IMR-90 (cell line): Measurements from ENCODE around the gene NAGS. TPM values are rescaled to one million over a fixed set of nuclear protein-coding genes. Genes with fewer than 3 reads are reported as not detected.
A peak's percentile ranks its signal among the peaks of the same experiment; 100 is the strongest.

Source experiments
- ATAC-seq: fragments of 200-7000 bp; cut with Tn5 transposase; 2 replicates; pipeline ENCODE4 v1.9.1; 2020; ENCODE audit warnings: low read depth, mild to moderate bottlenecking, moderate library complexity
- BruUV-seq: library from RNA; stranded (reverse); fragments of 400-500 nt; replicated peaks from 2 replicates; lab custom pipeline; 2021; lab: Mats Ljungman, UMichigan
- CTCF ChIA-PET: fragments of 300-600 bp; formaldehyde crosslinking; extraction: SDS; loops from one replicate; lab custom pipeline; 2021; ENCODE audit warnings: antibody characterized with exemption; lab: Yijun Ruan, JAX
- POLR2A ChIA-PET: fragments of 300-600 bp; sonication (Branson Sonifier 250); formaldehyde crosslinking; loops from one replicate; lab custom pipeline; 2022; ENCODE audit warnings: antibody characterized with exemption; ENCODE audit not compliant: unreplicated experiment; lab: Charles Lee
- DNase-seq: peaks from one replicate; pipeline ENCODE4 v3.0.0; 2013
- H2AFZ ChIP-seq: replicated peaks from 2 replicates; pipeline ENCODE3; 2013; ENCODE audit warnings: low read length, mild to moderate bottlenecking; ENCODE audit not compliant: poor library complexity
- H2AK5ac ChIP-seq: 2 replicates; pipeline ENCODE4 v1.6.1; 2013; ENCODE audit warnings: low read depth, low read length, inconsistent platforms
- H2AK9ac ChIP-seq: replicated peaks from 2 replicates; pipeline ENCODE3; 2013; ENCODE audit warnings: mild to moderate bottlenecking, low read depth, low read length, moderate library complexity; ENCODE audit not compliant: poor library complexity
- H2BK120ac ChIP-seq: 2 replicates; pipeline ENCODE4 v1.6.1; 2013; ENCODE audit warnings: low read depth, low read length, inconsistent platforms
- H2BK15ac ChIP-seq: 3 replicates; pipeline ENCODE4 v1.6.1; 2013; ENCODE audit warnings: low read depth, low read length, inconsistent platforms
- H2BK20ac ChIP-seq: 2 replicates; pipeline ENCODE4 v1.6.1; 2013; ENCODE audit warnings: low read depth, mild to moderate bottlenecking, inconsistent platforms, low read length, moderate library complexity
- H2BK5ac ChIP-seq: 2 replicates; pipeline ENCODE4 v1.6.1; 2013; ENCODE audit warnings: mild to moderate bottlenecking, low read depth, low read length, inconsistent platforms; ENCODE audit not compliant: poor library complexity, severe bottlenecking
- H3K14ac ChIP-seq: replicated peaks from 2 replicates; pipeline ENCODE4 v1.6.1; 2013; ENCODE audit warnings: low read depth, low read length, inconsistent platforms
- H3K18ac ChIP-seq: 2 replicates; pipeline ENCODE4 v1.6.1; 2013; ENCODE audit warnings: low read depth, low read length, control low read depth
- H3K23ac ChIP-seq: 2 replicates; pipeline ENCODE4 v1.6.1; 2013; ENCODE audit warnings: low read depth, low read length, inconsistent platforms
- H3K27ac ChIP-seq: 2 replicates; pipeline ENCODE4 v1.5.1; 2013; ENCODE audit warnings: mild to moderate bottlenecking, control low read depth, low read length; ENCODE audit not compliant: insufficient read depth
- H3K27me3 ChIP-seq: 2 replicates; pipeline ENCODE4 v1.6.1; 2013; ENCODE audit warnings: low read length; ENCODE audit not compliant: control insufficient read depth, insufficient read depth
- H3K36me3 ChIP-seq: 2 replicates; pipeline ENCODE4 v1.6.1; 2013; ENCODE audit warnings: low read length, mixed read lengths; ENCODE audit not compliant: control insufficient read depth, insufficient read depth
- H3K4ac ChIP-seq: 2 replicates; pipeline ENCODE4 v1.6.1; 2013; ENCODE audit warnings: low read depth, low read length, inconsistent platforms
- H3K4me1 ChIP-seq: 2 replicates; pipeline ENCODE4 v1.6.1; 2013; ENCODE audit warnings: low read length, mixed read lengths; ENCODE audit not compliant: control insufficient read depth, insufficient read depth
- H3K4me2 ChIP-seq: 2 replicates; pipeline ENCODE4 v1.6.1; 2013; ENCODE audit warnings: low read depth, mild to moderate bottlenecking, control low read depth, low read length, moderate library complexity
- H3K4me3 ChIP-seq: 2 replicates; pipeline ENCODE4 v1.5.1; 2013; ENCODE audit warnings: low read depth, mild to moderate bottlenecking, control low read depth, low read length, moderate library complexity; ENCODE audit not compliant: insufficient read depth
- H3K56ac ChIP-seq: 2 replicates; pipeline ENCODE4 v1.6.1; 2013; ENCODE audit warnings: low read length, inconsistent platforms; ENCODE audit not compliant: insufficient read depth; ENCODE audit errors: extremely low read depth
- H3K79me1 ChIP-seq, 2 experiments: 2 replicates each; pipeline ENCODE4 v1.6.1; 2013; ENCODE audit warnings: low read length in 2 of 2, inconsistent platforms in 1 of 2, low read depth in 1 of 2
- H3K9ac ChIP-seq: 2 replicates; pipeline ENCODE4 v1.6.1; 2013; ENCODE audit warnings: low read depth, low read length, control low read depth
- H3K9me1 ChIP-seq: 2 replicates; pipeline ENCODE4 v1.6.1; 2013; ENCODE audit warnings: low read length, inconsistent platforms; ENCODE audit not compliant: insufficient read depth
- H3K9me3 ChIP-seq: 2 replicates; pipeline ENCODE4 v1.6.1; 2013; ENCODE audit warnings: low read length; ENCODE audit not compliant: control insufficient read depth, insufficient read depth
- H4K20me1 ChIP-seq: 2 replicates; pipeline ENCODE4 v1.6.1; 2013; ENCODE audit warnings: low read length, inconsistent platforms; ENCODE audit not compliant: insufficient read depth
- H4K5ac ChIP-seq: 2 replicates; pipeline ENCODE4 v1.6.1; 2013; ENCODE audit warnings: mild to moderate bottlenecking, low read depth, low read length, control low read depth
- H4K8ac ChIP-seq, 2 experiments: 2 replicates each; pipeline ENCODE4 v1.6.1; 2013; ENCODE audit warnings: low read depth in 2 of 2, low read length in 2 of 2, control low read depth in 1 of 2, inconsistent platforms in 1 of 2
- H4K91ac ChIP-seq: 2 replicates; pipeline ENCODE4 v1.6.1; 2013; ENCODE audit warnings: low read depth, low read length, inconsistent platforms; ENCODE audit not compliant: insufficient read depth
- CHD1 ChIP-seq: IDR thresholded peaks from 2 replicates; pipeline ENCODE4 v1.6.1; 2012; ENCODE audit warnings: low read depth, low read length, improper control_type of control experiment
- POLR2A ChIP-seq: IDR thresholded peaks from 2 replicates; pipeline ENCODE4 v1.6.1; 2012; ENCODE audit warnings: mild to moderate bottlenecking, low read depth, low read length
- RAD21 ChIP-seq: IDR thresholded peaks from 2 replicates; pipeline ENCODE4 v1.6.1; 2012; ENCODE audit warnings: low read length, improper control_type of control experiment
- RCOR1 ChIP-seq: IDR thresholded peaks from 2 replicates; pipeline ENCODE4 v1.6.1; 2012; ENCODE audit warnings: mild to moderate bottlenecking, low read length, improper control_type of control experiment; ENCODE audit not compliant: insufficient replicate concordance
- SMC3 ChIP-seq: fragments of 150-350 bp; IDR thresholded peaks from 2 replicates; pipeline ENCODE4 v1.6.1; 2016; ENCODE audit warnings: low read depth, mild to moderate bottlenecking, antibody characterized with exemption, low read length, moderate library complexity
- WGBS, 2 experiments: methylation state at CpG; one replicate each; pipeline versions ENCODE4 v1.1.5 to v1.1.7; 2013; ENCODE audit warnings: missing lambda C conversion rate in 2 of 2; ENCODE audit not compliant: insufficient read length in 1 of 2; ENCODE audit errors: extremely low coverage in 2 of 2; 5-methylcytosine and 5-hydroxymethylcytosine counted together
- dilution Hi-C: fragments of 300-500 bp; cut with HindIII; formaldehyde crosslinking; loops from one replicate; pipeline ENCODE4 v1.14.3; 2018; ENCODE audit warnings: low sequenced_read_pairs; ENCODE audit not compliant: unreplicated experiment
- in situ Hi-C: fragments of 300-500 bp; cut with MboI; formaldehyde crosslinking; loops from 3 replicates; pipeline ENCODE4 v1.14.3; 2019; ENCODE audit warnings: low sequenced_read_pairs, inconsistent platforms, mixed read lengths
- intact Hi-C: fragments of 100-400 bp; cut with micrococcal nuclease; formaldehyde crosslinking; loops from 2 replicates; pipeline ENCODE4 v1.10.0; 2022
- polyA plus RNA-seq, 3 experiments: library from polyadenylated mRNA; depleted of rRNA; stranded (reverse); fragments of >200 nt; gene quantifications; 2 replicates each; pipeline ENCODE4 v1.2.3, GENCODE V29; 2012; ENCODE audit warnings: low replicate concordance in 1 of 3
- total RNA-seq: library from RNA; depleted of rRNA; stranded (reverse); fragments of >200 nt; gene quantifications from 2 replicates; pipeline ENCODE4 v1.2.3, GENCODE V29; 2012

Gene NAGS
- total and polyA plus RNA-seq, 2 of the 4 experiments (the other 2 are of a cell fraction) = 0.54 to 0.99 TPM

DNA sequence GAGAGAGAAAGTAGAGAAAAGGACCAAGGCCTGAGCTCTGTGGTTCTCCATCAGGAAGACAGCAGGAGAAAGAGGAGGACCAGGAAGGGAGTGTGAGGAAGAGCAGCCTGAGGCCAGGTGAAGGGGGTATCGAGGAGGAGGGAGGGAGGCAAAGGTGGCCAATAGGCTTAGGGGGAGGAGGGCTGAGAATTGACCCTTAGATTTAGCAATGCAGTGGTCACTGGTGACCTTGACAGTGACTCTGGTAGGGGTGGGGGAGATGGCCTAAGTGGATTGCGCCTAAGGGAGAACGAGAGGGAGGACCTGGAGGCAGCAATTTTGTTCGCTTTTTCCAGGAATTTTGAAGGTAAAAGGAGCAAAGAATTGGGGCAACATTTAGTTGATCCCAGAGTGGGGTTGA lies 5.4 kb upstream of the NAGS start:
- H3K14ac ChIP-seq = no peak overlapping the region
- H2BK15ac ChIP-seq = no peak overlapping the region; the same call in 2 of the 3 replicates
- POLR2A ChIA-PET = no interaction called here
- no peaks in the 10 kb centered on the region for H3K79me1 ChIP-seq
- in situ Hi-C loops = no loop called here
- H3K36me3 ChIP-seq = no peaks in the 10 kb centered on the region
- no peak overlapping the region for H3K4me3 ChIP-seq
- no peak overlapping the region for H2BK120ac ChIP-seq
- H2BK20ac ChIP-seq = no peak overlapping the region
- H4K91ac ChIP-seq = no peak overlapping the region
- H3K56ac ChIP-seq = no peak overlapping the region
- no peak overlapping the region for H3K4ac ChIP-seq
- ATAC-seq (no peak), DNase-seq (no peak)
- 73% methylated on average over 4 of the region's 4 CpGs; no CpG with 5 or more reads in 1 of the 2 experiments for WGBS, 2 experiments
- peaks cover 4% of the 10 kb centered on the region for H3K4me1 ChIP-seq
- H3K9me1 ChIP-seq = peaks cover 6% of the 10 kb centered on the region
- intact Hi-C loops = no loop called here
- H2AK9ac ChIP-seq = no peak overlapping the region
- no peaks in the 10 kb centered on the region for H3K9me3 ChIP-seq
- TF ChIP-seq SMC3 (no peak), POLR2A (no peak), RCOR1 (no peak), RAD21 (no peak), CHD1 (no peak)
- H3K27ac ChIP-seq = no peak overlapping the region
- H4K20me1 ChIP-seq = no peaks in the 10 kb centered on the region
- no peak overlapping the region for H3K18ac ChIP-seq
- H2AFZ ChIP-seq = peak overlapping the region; percentile 24
- CTCF ChIA-PET = interaction anchor here (0.6 kb wide), 1 partner anchor 272 kb away, joined by 8 read pairs; no protein-coding TSS in a partner anchor
- no peak overlapping the region for H3K4me2 ChIP-seq
- H3K9ac ChIP-seq = no peak overlapping the region
- H2BK5ac ChIP-seq = no peak overlapping the region
- H3K27me3 ChIP-seq = peaks cover 15% of the 10 kb centered on the region
- no peak overlapping the region for H4K5ac ChIP-seq
- H3K23ac ChIP-seq = no peak overlapping the region
- no peak overlapping the region for H4K8ac ChIP-seq
- dilution Hi-C loops = no loop called here
- no TSS peak for BruUV-seq
- peak overlapping the region; percentile 64; the same call in 1 of the 2 replicates for H2AK5ac ChIP-seq
